Peyer's patch (tissue), 4 donors: ENCODE results near the gene VAMP4.

Experiments
- CTCF ChIP-seq, 6 experiments: fragments of 450-650 bp in 4 of 6; fragments of 200-600 bp in 2 of 6; sonication (generic) in 1 of 6; IDR thresholded peaks; one replicate each; pipeline ENCODE4 v1.5.1; 2017 to 2019; ENCODE audit warnings: antibody characterized with exemption in 6 of 6, mild to moderate bottlenecking in 3 of 6, moderate library complexity in 1 of 6
- POLR2A ChIP-seq, 2 donors: fragments of 450-650 bp; IDR thresholded peaks; one replicate each; pipeline ENCODE4 v1.5.1; 2017; ENCODE audit warnings: antibody characterized with exemption in 2 of 2, mild to moderate bottlenecking in 2 of 2, moderate library complexity in 2 of 2

- TF ChIP-seq CTCF (IDR thresholded peaks at IDR 0.05) (no peak), POLR2A (IDR thresholded peaks at IDR 0.05) (no peak)
Measured at GRCh38 chr1:171763764-171764163, 21.9 kb upstream of the VAMP4 start.
